Tibial nerve (tissue), 3 donors: ENCODE data around the gene PCSK1.

Experiments used
- CTCF ChIP-seq, 5 experiments: fragments of 200-600 bp in 3 of 5; fragments of 450-650 bp in 2 of 5; sonication (generic) in 3 of 5; IDR thresholded peaks; one replicate each; pipeline ENCODE4 v1.5.1; 2016 to 2019; ENCODE audit warnings: antibody characterized with exemption in 5 of 5, mild to moderate bottlenecking in 3 of 5, moderate library complexity in 2 of 5
- POLR2A ChIP-seq, 2 donors: fragments of 450-650 bp; IDR thresholded peaks; one replicate each; pipeline ENCODE4 v1.6.1; 2017; ENCODE audit warnings: antibody characterized with exemption in 2 of 2, mild to moderate bottlenecking in 2 of 2, moderate library complexity in 2 of 2

- TF ChIP-seq CTCF (IDR thresholded peaks at IDR 0.05), result no peak
- TF ChIP-seq POLR2A (IDR thresholded peaks at IDR 0.05), result no peak
These were observed 84.5 kb downstream of the PCSK1 start for GRCh38 chr5:96348536-96348935.
